A549 (cell line): ENCODE results near the gene CDC14B. TPM values are rescaled to one million over a fixed set of nuclear protein-coding genes. Genes with fewer than 3 reads are reported as not detected.
"Not testable (repeated sequence)": the region's sequence is repeated elsewhere in the genome, so short reads cannot be mapped to it uniquely, and the experiment has no call there.

ENCODE experiments used
- ATAC-seq, 2 experiments: fragments of 200-7000 bp in 1 of 2; fragments of >200 bp in 1 of 2; cut with Nextera tagmentation in 1 of 2; cut with Tn5 transposase in 1 of 2; 3 replicates each; pipeline versions ENCODE4 v1.8.0 to v1.9.1; 2018 to 2020; ENCODE audit warnings: mild to moderate bottlenecking in 1 of 2, moderate library complexity in 1 of 2
- CTCF ChIA-PET: fragments of 300-600 bp; sonication (Branson Sonifier 250); formaldehyde crosslinking; extraction: SDS; loops from one replicate; lab custom pipeline; 2021; ENCODE audit warnings: antibody characterized with exemption, inconsistent platforms; lab: Yijun Ruan, JAX
- POLR2A ChIA-PET: fragments of 350-600 bp; formaldehyde crosslinking; extraction: SDS; loops from one replicate; lab custom pipeline; 2021; ENCODE audit warnings: antibody characterized with exemption, inconsistent platforms; lab: Yijun Ruan, JAX
- DNase-seq, 2 experiments: peaks; one replicate each; pipeline versions ENCODE4 v3.0.0 to v3.0.0-alpha.2; 2011 to 2016; ENCODE audit warnings: low read depth in 1 of 2, low spot score in 1 of 2
- FAIRE-seq: peaks from 2 replicates; lab custom pipeline; 2011; peaks lifted over from hg19 to GRCh38; lab: Jason Lieb, UNC
- H3K27ac ChIP-seq, 2 experiments: fragments of >200 bp; sonication (Bioruptor Twin); formaldehyde crosslinking; 3 replicates each; pipeline ENCODE4 v1.5.1; 2016 to 2017
- H3K4me1 ChIP-seq: fragments of >200 bp; sonication (Bioruptor Twin); formaldehyde crosslinking; 3 replicates; pipeline ENCODE4 v1.6.1; 2016
- H3K4me2 ChIP-seq: fragments of >200 bp; sonication (Bioruptor Twin); formaldehyde crosslinking; 3 replicates; pipeline ENCODE4 v1.6.1; 2016
- H3K4me3 ChIP-seq: fragments of >200 bp; sonication (Bioruptor Twin); formaldehyde crosslinking; 3 replicates; pipeline ENCODE4 v1.5.1; 2016
- H3K9me3 ChIP-seq: fragments of >200 bp; sonication (Bioruptor Twin); formaldehyde crosslinking; 3 replicates; pipeline ENCODE4 v1.6.1; 2016
- BCL3 ChIP-seq: fragments of >200 bp; sonication (Bioruptor Twin); formaldehyde crosslinking; IDR thresholded peaks from 3 replicates; pipeline ENCODE4 v1.6.1; 2016
- CBX2 ChIP-seq: fragments of 200-600 bp; sonication (generic); IDR thresholded peaks from 2 replicates; pipeline ENCODE4 v1.6.1; 2016; ENCODE audit warnings: low read depth, mild to moderate bottlenecking, borderline replicate concordance
- CHD4 ChIP-seq: fragments of 200-600 bp; sonication (generic); IDR thresholded peaks from 2 replicates; pipeline ENCODE4 v1.6.1; 2016; ENCODE audit warnings: antibody characterized with exemption, mild to moderate bottlenecking, borderline replicate concordance
- EHF ChIP-seq: fragments of 250-450 bp; sonication (Bioruptor Pico); IDR thresholded peaks from 2 replicates; pipeline ENCODE4 v1.5.0; 2020; ENCODE audit warnings: mild to moderate bottlenecking
- ELK1 ChIP-seq: fragments of 150-350 bp; IDR thresholded peaks from 2 replicates; pipeline ENCODE4 v1.6.1; 2014; ENCODE audit warnings: low read depth, mild to moderate bottlenecking, low read length
- ESRRA ChIP-seq: fragments of 150-350 bp; IDR thresholded peaks from 2 replicates; pipeline ENCODE4 v1.6.1; 2014; ENCODE audit warnings: mild to moderate bottlenecking, low read length, borderline replicate concordance
- FOSL2 ChIP-seq, 2 experiments: fragments of 450-650 bp in 1 of 2; fragments of >200 bp in 1 of 2; sonication (Bioruptor Twin) in 1 of 2; formaldehyde crosslinking; IDR thresholded peaks; 2 replicates each; pipeline versions ENCODE4 v1.5.0 to v1.6.1; 2016 to 2020; ENCODE audit warnings: mild to moderate bottlenecking in 1 of 2, moderate library complexity in 1 of 2
- FOXS1 ChIP-seq: fragments of 250-450 bp; sonication (Bioruptor Pico); IDR thresholded peaks from 2 replicates; pipeline ENCODE4 v1.5.0; 2020; ENCODE audit warnings: mild to moderate bottlenecking, moderate library complexity
- GATA3 ChIP-seq: IDR thresholded peaks from 2 replicates; pipeline ENCODE4 v1.6.1; 2012; ENCODE audit warnings: borderline replicate concordance
- HDAC2 ChIP-seq: fragments of 200-600 bp; sonication (generic); IDR thresholded peaks from 2 replicates; pipeline ENCODE4 v1.6.1; 2016
- HOXA7 ChIP-seq: fragments of 250-450 bp; sonication (Bioruptor Pico); IDR thresholded peaks from 2 replicates; pipeline ENCODE4 v1.5.0; 2020; ENCODE audit warnings: mild to moderate bottlenecking, moderate library complexity
- HOXB13 ChIP-seq: fragments of 250-450 bp; sonication (Bioruptor Pico); IDR thresholded peaks from 2 replicates; pipeline ENCODE4 v1.5.0; 2020; ENCODE audit warnings: low read depth, mild to moderate bottlenecking, moderate library complexity
- KDM5A ChIP-seq: fragments of 200-600 bp; sonication (generic); IDR thresholded peaks from 2 replicates; pipeline ENCODE4 v1.6.1; 2016; ENCODE audit warnings: antibody characterized with exemption, mild to moderate bottlenecking
- MAX ChIP-seq: IDR thresholded peaks from 2 replicates; pipeline ENCODE4 v1.6.1; 2012
- MAZ ChIP-seq: fragments of 150-350 bp; IDR thresholded peaks from 2 replicates; pipeline ENCODE4 v1.6.1; 2014; ENCODE audit warnings: antibody characterized with exemption, low read depth, low read length, borderline replicate concordance
- POLR2A ChIP-seq: IDR thresholded peaks from 2 replicates; pipeline ENCODE4 v1.6.1; 2012; ENCODE audit warnings: mild to moderate bottlenecking, low read length
- SREBF2 ChIP-seq: fragments of 450-650 bp; IDR thresholded peaks from 2 replicates; pipeline ENCODE4 v1.6.1; 2014; ENCODE audit warnings: mild to moderate bottlenecking, moderate library complexity
- TFCP2L1 ChIP-seq: fragments of 250-450 bp; sonication (Bioruptor Pico); IDR thresholded peaks from 2 replicates; pipeline ENCODE4 v1.5.0; 2021; ENCODE audit warnings: mild to moderate bottlenecking
- TP53 ChIP-seq: fragments of 250-450 bp; sonication (Bioruptor Pico); IDR thresholded peaks from 2 replicates; pipeline ENCODE4 v1.5.0; 2021; ENCODE audit warnings: mild to moderate bottlenecking, moderate library complexity
- ZFP36 ChIP-seq: fragments of 450-650 bp; IDR thresholded peaks from 2 replicates; pipeline ENCODE4 v1.6.1; 2014; ENCODE audit warnings: borderline replicate concordance; ENCODE audit not compliant: partially characterized antibody
- WGBS: methylation state at CpG from one replicate; pipeline ENCODE4 v1.1.6; 2017; ENCODE audit errors: missing lambda C conversion rate; 5-methylcytosine and 5-hydroxymethylcytosine counted together
- polyA plus RNA-seq, 4 experiments: library from polyadenylated mRNA; depleted of rRNA in 3 of 4; stranded (reverse); fragments of >200 nt; fragmentation: RNase III in 1 of 4; extraction: RNeasy Plus Mini Kit Qiagen cat#74134 plus additional on column Dnase treatment in 1 of 4; gene quantifications; 2 replicates in 3 of 4; 3 replicates in 1 of 4; pipeline ENCODE4 v1.2.3, GENCODE V29; 2011 to 2017
- TF ChIP-seq, protein P1 (sequence below): fragments of 250-450 bp; sonication (Bioruptor Pico); IDR thresholded peaks from 2 replicates; pipeline ENCODE4 v1.5.0; 2021; ENCODE audit warnings: mild to moderate bottlenecking, moderate library complexity, borderline replicate concordance
- TF ChIP-seq, protein P2 (sequence below): fragments of >200 bp; sonication (Bioruptor Twin); formaldehyde crosslinking; IDR thresholded peaks from 3 replicates; pipeline ENCODE4 v1.5.1; 2016

CDC14B gene
- polyA plus RNA-seq, 2 of the 4 experiments (the other 2 are of a cell fraction): 9.9 to 17.3 TPM

DNA sequence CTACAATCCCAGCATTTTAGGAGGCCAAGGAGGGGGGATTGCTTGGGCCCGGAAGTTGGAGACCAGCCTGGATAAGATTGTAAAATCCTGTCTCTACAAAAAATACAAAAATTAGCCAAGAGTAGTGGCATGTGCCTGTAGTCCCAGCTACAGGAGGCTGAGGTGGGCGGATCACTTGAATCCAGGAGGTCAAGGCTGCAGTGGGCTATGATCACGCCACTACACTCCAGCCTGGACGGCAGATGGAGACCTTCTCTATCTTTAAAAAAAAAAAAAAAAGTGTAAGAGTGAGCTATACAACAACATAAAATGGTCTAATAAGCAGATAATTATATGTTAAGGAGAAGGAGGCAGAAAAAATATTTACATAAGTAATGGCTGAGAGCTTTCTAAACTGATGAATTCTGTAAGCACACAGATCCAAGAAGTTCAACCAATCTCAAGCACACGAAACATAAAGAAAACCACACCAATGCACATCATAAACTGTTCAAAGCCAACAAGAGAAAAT lies 23.0 kb downstream of the CDC14B start:
- no peak for ATAC-seq
- POLR2A ChIA-PET: no interaction called here
- TF ChIP-seq HOXB13 (CRISPR knock-in tag): no peak
- TF ChIP-seq, protein P1, sequence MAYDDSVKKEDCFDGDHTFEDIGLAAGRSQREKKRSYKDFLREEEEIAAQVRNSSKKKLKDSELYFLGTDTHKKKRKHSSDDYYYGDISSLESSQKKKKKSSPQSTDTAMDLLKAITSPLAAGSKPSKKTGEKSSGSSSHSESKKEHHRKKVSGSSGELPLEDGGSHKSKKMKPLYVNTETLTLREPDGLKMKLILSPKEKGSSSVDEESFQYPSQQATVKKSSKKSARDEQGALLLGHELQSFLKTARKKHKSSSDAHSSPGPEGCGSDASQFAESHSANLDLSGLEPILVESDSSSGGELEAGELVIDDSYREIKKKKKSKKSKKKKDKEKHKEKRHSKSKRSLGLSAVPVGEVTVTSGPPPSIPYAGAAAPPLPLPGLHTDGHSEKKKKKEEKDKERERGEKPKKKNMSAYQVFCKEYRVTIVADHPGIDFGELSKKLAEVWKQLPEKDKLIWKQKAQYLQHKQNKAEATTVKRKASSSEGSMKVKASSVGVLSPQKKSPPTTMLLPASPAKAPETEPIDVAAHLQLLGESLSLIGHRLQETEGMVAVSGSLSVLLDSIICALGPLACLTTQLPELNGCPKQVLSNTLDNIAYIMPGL (CRISPR knock-in tag): no peak
- TF ChIP-seq MAZ: no peak
- no peak for TF ChIP-seq SREBF2
- TF ChIP-seq, all 56 proteins: peak for 0
- CTCF ChIA-PET: interaction anchor here (0.6 kb wide), 1 partner anchor 21 kb away, joined by 3 read pairs; no protein-coding TSS in a partner anchor
- Histone ChIP-seq H3K4me3 (no peak overlapping the region), H3K4me2 (no peak overlapping the region), H3K9me3 (no peaks in the 10 kb centered on the region), H3K4me1 (no peaks in the 10 kb centered on the region), H3K27ac (no peak overlapping the region)
- FAIRE-seq (no peak), DNase-seq (no peak)
- WGBS: 91% methylated on average over 5 of the region's 5 CpGs

GRCh38 chr9:96587338-96588315 lies 32.0 kb downstream of the CDC14B start:
- H3K9me3 ChIP-seq: peaks cover 3% of the 10 kb centered on the region; the same call in 1 of the 3 replicates
- H3K4me2 ChIP-seq: no peak overlapping the region
- ChIA-PET POLR2A (no interaction called here), CTCF (interaction anchor here (1.6 kb wide), 1 partner anchor 21 kb away, joined by 3 read pairs; no protein-coding TSS in a partner anchor)
- H3K4me3 ChIP-seq: no peak overlapping the region
- ATAC-seq (no peak; a peak in 2 of 6 replicates), FAIRE-seq (no peak), DNase-seq (no peak)
- TF ChIP-seq GATA3 (no peak), FOSL2 (IDR thresholded peaks at IDR 0.05) (no peak), FOSL2 (CRISPR knock-in tag; IDR thresholded peaks at IDR 0.05) (no peak), TFCP2L1 (CRISPR knock-in tag) (no peak), ESRRA (no peak), CBX2 (no peak), KDM5A (no peak)
- TF ChIP-seq, protein P2, sequence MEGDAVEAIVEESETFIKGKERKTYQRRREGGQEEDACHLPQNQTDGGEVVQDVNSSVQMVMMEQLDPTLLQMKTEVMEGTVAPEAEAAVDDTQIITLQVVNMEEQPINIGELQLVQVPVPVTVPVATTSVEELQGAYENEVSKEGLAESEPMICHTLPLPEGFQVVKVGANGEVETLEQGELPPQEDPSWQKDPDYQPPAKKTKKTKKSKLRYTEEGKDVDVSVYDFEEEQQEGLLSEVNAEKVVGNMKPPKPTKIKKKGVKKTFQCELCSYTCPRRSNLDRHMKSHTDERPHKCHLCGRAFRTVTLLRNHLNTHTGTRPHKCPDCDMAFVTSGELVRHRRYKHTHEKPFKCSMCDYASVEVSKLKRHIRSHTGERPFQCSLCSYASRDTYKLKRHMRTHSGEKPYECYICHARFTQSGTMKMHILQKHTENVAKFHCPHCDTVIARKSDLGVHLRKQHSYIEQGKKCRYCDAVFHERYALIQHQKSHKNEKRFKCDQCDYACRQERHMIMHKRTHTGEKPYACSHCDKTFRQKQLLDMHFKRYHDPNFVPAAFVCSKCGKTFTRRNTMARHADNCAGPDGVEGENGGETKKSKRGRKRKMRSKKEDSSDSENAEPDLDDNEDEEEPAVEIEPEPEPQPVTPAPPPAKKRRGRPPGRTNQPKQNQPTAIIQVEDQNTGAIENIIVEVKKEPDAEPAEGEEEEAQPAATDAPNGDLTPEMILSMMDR: no peak
- no peaks in the 10 kb centered on the region for H3K4me1 ChIP-seq
- WGBS: 89% methylated on average over 12 of the region's 12 CpGs
- H3K27ac ChIP-seq: no peak overlapping the region

- TF ChIP-seq FOXS1 (CRISPR knock-in tag) (no peak), ELK1 (no peak), HDAC2 (no peak), EHF (CRISPR knock-in tag) (no peak), TP53 (CRISPR knock-in tag) (no peak), CHD4 (no peak), HOXA7 (no peak), SREBF2 (no peak), ZFP36 (no peak), POLR2A (no peak), MAX (no peak), BCL3 (no peak)
- DNase-seq (no peak), FAIRE-seq (no peak), ATAC-seq (no peak)
- H3K27ac ChIP-seq: no peak overlapping the region
- ChIA-PET CTCF (no interaction called here), POLR2A (no interaction called here)
- H3K4me1 ChIP-seq: no peaks in the 10 kb centered on the region; the same call in 2 of the 3 replicates
- no peak overlapping the region for H3K4me2 ChIP-seq
- H3K9me3 ChIP-seq: no peaks in the 10 kb centered on the region
- H3K4me3 ChIP-seq: no peak overlapping the region
Observed at GRCh38 chr9:96585426-96585825, 34.2 kb downstream of the CDC14B start.

- WGBS: 83% methylated on average over 2 of the region's 2 CpGs
- H3K4me3 ChIP-seq, POLR2A ChIA-PET, H3K9me3 ChIP-seq, H3K4me1 ChIP-seq, H3K27ac ChIP-seq, H3K4me2 ChIP-seq, FAIRE-seq, ATAC-seq, DNase-seq: not testable (repeated sequence)
- CTCF ChIA-PET: interaction anchor here (1.0 kb wide), 1 partner anchor 15 kb away, joined by 3 read pairs; no protein-coding TSS in a partner anchor
Observed at GRCh38 chr9:96582199-96582598, 37.4 kb downstream of the CDC14B start.
